GM21576 (cell line): Measurements from ENCODE around the gene RPL27A.
"Not testable (repeated sequence)": the region's sequence is repeated elsewhere in the genome, so short reads cannot be mapped to it uniquely, and the experiment has no call there.

Experiments
- ATAC-seq: cut with Tn5 transposase; IDR thresholded peaks from one replicate; pipeline ENCODE4 v1.9.1; 2021; ENCODE audit warnings: mild to moderate bottlenecking, moderate library complexity; ENCODE audit not compliant: unreplicated experiment

Gene RPL27A

GRCh38 chr11:8682303-8683114 lies at the start of gene RPL27A, which contains the start of gene TRIM66:
TSS of gene RPL27A (plus strand) at chr11:8682792. CDS start at chr11:8682814, 22 bp downstream.
TSS of gene TRIM66 (minus strand) at chr11:8682665. CDS start at chr11:8672274, 10,391 bp downstream.
- ATAC-seq: peak; percentile 93

DNA sequence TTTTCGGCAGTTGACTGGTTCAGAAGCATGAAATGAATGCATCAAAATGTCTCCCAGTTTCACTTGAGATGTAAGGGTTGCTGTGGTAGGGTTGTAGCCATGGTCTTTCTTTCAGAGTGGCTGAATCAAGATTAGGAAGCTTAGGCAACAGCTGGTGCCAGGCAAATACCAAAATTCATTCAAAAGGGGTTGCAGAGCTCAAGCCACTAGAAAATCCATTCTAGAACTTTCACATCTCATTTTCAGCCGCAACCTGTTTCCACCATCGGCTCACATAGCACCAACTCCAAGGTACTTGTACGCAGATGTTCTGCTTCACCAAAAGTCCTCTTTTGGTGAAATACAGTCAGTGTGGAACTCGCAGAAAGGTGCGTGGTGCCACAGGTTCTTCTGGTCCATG lies 48.1 kb upstream of the RPL27A start:
- no peak for ATAC-seq

DNA sequence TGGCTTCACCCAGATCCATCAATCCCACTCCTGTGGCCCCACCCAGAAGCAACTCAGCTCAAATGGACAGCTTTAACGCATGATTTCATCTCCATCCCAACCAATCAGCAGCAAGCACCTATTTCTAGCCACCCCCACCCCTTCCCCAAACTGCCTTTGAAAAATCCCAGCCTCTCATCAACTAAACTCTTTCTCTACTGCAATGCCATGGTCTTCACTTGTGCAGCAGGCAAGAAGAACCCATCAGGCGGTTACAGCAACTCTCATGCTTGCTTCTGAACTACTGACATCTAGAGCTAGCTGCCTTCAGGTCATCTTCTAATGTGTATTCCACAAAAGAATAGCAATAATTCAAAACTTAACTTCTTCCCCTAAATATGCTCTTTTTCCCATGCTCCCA lies 46.5 kb upstream of the RPL27A start:
- no peak for ATAC-seq

DNA sequence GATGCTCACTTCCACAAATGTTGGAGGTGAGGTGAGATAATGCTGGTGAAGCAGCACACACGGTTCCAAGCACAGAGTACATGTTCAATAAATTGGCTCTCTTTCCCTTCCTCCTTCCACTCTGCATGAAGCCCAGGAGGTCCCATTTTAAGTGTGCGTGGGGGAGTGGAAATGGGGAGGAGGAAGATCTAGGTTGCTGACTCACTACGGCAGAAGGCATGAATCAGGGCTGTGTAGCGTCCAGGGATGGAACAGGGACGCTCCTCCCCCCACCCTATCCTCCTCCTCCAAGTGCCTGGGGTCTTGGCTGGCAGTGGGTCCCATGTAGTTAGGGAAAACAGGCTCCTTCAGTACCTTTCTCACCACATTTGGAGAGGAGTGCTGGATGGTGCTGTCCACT lies 44.3 kb upstream of the RPL27A start:
- ATAC-seq: no peak

DNA sequence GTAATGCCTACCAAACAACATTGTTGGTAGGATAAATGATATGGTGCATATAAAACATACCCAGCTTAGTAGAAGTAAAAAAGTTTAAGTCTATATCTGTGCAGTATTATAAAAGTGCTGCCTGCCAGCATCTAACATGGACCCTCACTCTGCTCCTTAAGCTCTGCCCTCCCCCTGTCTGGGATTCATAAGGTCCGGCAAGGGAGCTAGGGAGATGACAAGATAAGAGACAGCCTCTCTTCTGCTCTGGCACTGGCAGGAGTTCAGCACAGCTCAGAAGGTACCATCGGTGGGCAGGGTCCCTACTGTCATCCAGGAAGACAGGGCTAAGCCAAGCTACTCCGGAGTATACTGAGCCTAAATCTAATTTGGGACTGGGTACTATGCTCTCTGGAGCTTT lies 42.9 kb upstream of the RPL27A start:
- no peak for ATAC-seq

- no peak for ATAC-seq
Measured at GRCh38 chr11:8640267-8640906, 42.2 kb upstream of the RPL27A start.

DNA sequence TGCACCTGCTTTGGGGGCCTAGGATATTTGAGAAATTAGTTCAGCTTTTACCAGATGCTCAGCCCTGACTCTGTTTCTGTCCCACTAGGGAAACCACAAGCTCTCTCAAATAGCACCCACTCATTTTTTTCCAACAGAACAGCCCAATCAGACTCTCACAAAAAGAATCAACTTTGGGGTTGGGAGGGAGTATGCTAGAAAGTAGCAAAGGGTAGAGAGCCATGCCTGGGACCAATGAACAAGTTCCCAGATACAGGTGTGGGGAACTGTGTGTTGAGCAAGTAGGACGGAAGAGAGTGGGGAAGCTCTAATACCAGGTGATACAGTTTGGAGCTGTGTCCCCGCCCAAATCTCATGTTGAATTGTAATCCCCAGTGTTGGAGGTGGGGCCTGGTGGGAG lies 41.3 kb upstream of the RPL27A start:
- ATAC-seq: no peak

DNA sequence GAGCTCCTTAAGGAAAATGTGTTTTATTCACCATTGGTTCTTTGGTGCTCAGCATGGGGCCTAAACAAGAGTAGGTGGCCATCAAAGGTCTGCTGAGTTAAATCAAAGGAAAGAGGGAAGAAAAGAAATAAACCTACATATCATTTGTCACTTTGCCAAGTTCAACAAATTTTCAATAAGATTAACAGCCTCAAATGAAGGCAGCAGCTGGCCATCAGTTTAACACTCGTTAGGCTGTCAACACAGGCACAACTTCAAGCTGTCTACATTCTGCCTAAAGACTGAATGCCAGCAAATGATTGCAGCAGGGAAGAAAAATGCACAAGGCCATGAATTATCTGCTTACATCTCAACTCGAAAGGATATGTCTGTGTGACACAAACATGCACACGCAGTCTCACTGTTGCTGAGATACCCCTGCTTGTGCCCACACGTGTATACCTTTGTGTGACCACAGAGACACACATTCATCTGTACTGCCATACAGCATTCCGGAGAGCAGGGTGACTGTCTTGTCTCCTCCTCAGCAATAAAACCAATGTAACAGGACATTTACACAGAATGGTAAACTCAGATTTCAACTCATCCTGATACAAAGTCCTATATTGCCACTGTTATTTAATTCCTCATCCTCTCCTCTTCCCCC lies 40.3 kb upstream of the RPL27A start:
- no peak for ATAC-seq

DNA sequence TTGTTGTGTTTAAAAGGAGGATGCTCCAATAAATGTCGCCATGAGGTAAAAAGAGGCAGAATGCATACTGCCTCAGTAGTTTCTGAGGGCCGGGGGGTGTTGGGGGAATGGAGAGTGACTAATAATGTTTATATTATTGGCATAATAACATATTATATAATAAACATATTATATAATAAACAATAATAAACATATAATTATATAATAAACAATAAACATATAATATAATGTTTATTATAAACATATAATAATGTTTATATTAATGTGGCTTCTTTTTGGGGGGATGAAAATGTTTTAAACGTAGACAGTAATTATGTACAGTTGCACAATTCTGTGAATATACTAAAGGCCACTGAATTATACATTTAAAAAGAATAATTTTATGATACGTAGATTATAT lies 35.7 kb upstream of the RPL27A start:
- ATAC-seq: no peak

DNA sequence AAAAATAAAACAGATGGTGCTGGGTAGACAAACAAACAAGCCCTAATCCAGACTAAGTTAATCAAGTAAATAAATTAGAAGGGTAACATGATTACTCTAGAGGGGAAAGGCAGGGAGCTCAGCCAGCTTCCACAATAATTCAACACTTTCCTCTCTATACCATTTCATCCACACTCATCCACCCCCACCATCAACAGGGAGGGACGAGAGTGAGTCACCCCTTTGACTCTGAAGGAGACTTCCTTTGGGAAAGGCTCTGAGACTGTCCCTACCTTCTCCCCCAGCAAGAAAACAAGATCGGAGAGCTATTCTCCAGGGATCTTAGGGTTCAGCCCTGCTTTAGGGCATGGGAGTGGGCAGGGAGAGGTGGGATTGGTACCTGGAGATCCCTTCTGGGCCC lies 33.2 kb upstream of the RPL27A start:
- ATAC-seq: no peak

DNA sequence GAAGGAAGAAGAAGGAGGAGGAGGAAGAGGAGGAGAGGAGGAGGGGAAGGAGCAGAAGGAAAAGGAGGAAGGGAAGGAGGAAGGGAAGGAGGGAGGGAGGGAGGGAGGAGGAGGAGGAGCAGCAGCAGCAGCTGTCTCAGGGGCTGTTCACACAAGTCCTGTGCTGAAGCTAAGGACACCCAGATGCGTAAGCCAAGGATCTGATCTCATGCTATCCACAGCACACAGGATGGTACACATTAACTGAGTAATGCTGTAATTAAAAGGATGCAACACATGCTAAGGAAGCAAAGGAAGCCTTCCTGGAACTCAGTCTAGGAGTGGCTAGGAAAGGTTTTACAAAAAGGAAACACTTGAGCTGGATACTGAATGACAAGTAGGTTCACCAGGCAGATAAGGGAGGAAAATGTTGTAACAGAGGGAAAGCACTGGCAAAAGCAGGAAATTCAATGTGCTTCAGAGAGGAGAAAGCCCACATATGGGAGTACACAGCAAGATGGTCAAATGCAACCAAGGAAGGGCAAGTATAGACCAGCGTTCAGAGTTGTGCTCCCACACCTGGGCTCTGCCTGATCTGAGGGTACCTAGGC lies 32.1 kb upstream of the RPL27A start:
- ATAC-seq: no peak

DNA sequence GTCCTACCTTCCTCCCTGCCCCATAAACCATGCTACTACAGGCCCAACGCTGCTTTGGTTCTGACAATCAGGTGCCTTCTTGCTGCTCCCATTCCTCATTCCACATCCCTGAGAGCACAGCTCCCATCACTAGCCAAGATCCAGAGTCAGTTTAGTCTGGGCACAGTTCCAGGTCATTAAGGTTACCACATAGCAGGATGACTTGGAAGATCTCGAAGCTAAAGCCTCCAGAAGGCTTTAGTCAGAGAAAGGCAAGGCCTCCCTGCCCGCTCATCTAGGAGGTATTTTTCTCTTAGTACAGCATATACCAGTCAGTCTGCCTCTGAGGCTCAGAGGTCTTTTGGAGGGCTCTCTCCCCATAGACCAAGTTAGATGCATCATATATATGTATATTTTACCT lies 30.5 kb upstream of the RPL27A start:
- ATAC-seq: no peak

GRCh38 chr11:8654503-8654902 lies 28.1 kb upstream of the RPL27A start:
- ATAC-seq: no peak

GRCh38 chr11:8656291-8656690 lies 26.3 kb upstream of the RPL27A start:
- ATAC-seq: no peak

GRCh38 chr11:8658321-8659057 lies 24.1 kb upstream of the RPL27A start:
- no peak for ATAC-seq

GRCh38 chr11:8661001-8661795 lies 21.4 kb upstream of the RPL27A start:
- no peak for ATAC-seq

DNA sequence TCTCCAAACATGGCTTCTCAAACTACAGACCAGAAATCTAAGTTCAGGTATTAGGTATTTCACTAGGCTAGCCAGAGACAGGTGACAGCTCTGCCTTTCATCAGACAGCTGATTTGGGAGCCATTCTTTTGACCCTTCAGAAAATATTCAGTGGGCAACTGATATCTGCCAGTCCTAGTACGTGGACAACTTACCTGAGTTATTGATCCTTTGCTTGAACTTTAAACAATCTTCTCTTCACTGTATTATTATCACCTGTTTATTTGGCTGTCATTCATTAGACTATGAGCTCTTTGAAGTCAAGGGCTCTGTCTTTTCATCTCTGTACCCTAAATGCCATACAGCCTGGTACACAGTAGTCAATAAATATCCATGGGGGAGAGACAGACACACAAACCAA lies 17.4 kb upstream of the RPL27A start:
- no peak for ATAC-seq

- ATAC-seq: not testable (repeated sequence)
Measured at GRCh38 chr11:8670081-8670480, 12.5 kb upstream of the RPL27A start.

DNA sequence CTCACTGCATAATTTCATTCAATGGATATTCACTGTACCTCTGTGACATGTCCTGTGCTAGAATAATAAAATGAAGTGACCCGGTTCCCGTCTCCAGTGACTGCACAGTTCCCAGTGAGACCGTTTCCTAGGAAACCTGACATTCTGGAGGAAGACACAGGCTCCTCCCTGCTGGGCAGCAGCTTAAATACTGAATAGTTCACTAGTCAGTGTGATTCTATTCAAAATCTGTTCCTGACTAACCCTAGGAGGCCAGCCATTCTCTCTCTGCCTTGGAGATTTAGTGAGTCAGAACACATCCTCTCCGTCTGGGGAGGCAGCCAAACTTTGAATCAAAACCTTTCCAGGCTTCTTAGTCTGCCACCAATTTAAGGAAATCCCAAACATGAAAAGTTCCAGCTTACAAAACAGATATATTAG lies 11.4 kb upstream of the RPL27A start:
- ATAC-seq: no peak

DNA sequence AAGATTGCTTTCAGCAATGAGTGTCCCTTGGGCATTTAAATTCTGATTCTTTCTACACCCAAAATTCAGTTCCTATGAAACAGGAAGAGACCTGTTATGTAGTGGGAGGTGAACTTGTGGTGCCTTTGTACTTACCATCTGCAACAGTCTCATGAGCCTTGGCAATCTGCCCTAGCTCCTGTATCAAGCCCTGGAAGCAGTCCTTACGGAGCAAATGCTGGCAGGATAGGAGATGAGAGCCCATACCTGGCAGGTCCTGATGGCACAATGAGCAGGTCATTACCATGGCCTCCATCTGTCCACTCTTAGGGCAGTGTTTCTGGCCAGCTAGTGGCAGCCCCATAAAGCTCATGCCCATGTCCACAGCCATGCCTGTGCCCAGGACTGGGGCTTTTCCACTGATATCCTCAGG lies 10.9 kb upstream of the RPL27A start:
- ATAC-seq: no peak
